ENCODE data around the gene JARID2. TPM values are rescaled to one million over a fixed set of nuclear protein-coding genes. Genes with fewer than 3 reads are reported as not detected.
A peak's percentile ranks its signal among the peaks of the same experiment; 100 is the strongest.

JARID2 gene
- polyA plus RNA-seq, 1 donor (not counting 4 experiments of a cell fraction or from before 2014, with no cell fraction given) = 11.0 TPM

DNA sequence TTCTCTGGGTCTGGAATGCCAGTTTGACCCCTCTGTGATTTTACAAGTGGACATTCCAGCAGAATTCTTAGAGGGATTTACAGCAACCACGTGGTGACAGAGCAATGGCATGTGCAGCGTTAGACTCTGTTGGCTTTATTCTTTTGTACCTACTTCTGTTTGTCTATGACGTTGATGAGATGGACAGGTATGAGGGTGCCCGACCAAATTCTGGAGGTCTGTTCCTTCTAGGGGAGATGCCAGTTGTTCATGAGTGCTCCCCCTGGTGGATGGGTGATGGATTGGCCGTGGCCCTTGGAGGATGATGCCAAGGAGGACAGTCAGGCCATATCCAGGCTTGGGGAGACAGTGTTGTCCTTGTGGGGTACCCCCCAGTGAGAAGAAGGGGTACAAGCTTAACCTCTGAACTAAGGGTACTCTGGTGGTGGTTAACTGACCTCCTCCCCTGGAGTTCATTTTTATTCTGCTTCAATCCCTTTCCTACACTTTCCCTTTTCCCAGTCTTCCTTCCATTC lies 218.4 kb downstream of the JARID2 start:
- Histone ChIP-seq H2AFZ (ENCODE audit: control insufficient read depth, low read length) (no peak overlapping the region), H3K36me3 (ENCODE audit: control insufficient read depth in 2 of 2, extremely low read depth in 1 of 2, insufficient read depth in 2 of 2, low read length in 2 of 2) (peaks cover 4 to 7% of the 10 kb centered on the region in 2 experiments), H3K27me3 (ENCODE audit: control insufficient read depth, extremely low read depth, insufficient read depth, low read length) (no peaks in the 10 kb centered on the region), H3K27ac (ENCODE audit: control insufficient read depth, insufficient read depth, low read length) (no peak overlapping the region), H3K4me1 (ENCODE audit: control insufficient read depth, extremely low read depth, insufficient read depth, low read length) (peaks cover 18% of the 10 kb centered on the region), H3K9ac (ENCODE audit: control insufficient read depth, extremely low read depth, insufficient read depth, low read length) (no peak overlapping the region), H3K9me3 (ENCODE audit: control insufficient read depth, low read depth, low read length) (no peaks in the 10 kb centered on the region), H4K20me1 (ENCODE audit: control insufficient read depth, extremely low read depth, insufficient read depth, low read length) (peaks cover 2% of the 10 kb centered on the region), H3K9me1 (ENCODE audit: control insufficient read depth, extremely low read depth, insufficient read depth, low read length) (peaks cover 3% of the 10 kb centered on the region), H3K4me2 (ENCODE audit: control insufficient read depth, extremely low read depth, insufficient read depth, low read depth, low read length) (no peak overlapping the region), H3K4me3 (ENCODE audit: control insufficient read depth in 2 of 3, extremely low read depth in 1 of 3, insufficient read depth in 2 of 3, low read depth in 1 of 3, low read length in 3 of 3) (no peak overlapping the region), H3K79me2 (ENCODE audit: control insufficient read depth, insufficient read depth, low read length) (peaks cover 43% of the 10 kb centered on the region)
- FAIRE-seq (peak; percentile 17), DNase-seq (ENCODE audit: low read depth, low spot score) (no peak)
- dilution Hi-C loops (cut with MboI; ENCODE audit: extremely low pct_ligation_motif_present, low sequenced_read_pairs) = no loop called here
- TF ChIP-seq EZH2 (IDR thresholded peaks at IDR 0.05; ENCODE audit: low read length) = no peak
- TF ChIP-seq, protein P1, sequence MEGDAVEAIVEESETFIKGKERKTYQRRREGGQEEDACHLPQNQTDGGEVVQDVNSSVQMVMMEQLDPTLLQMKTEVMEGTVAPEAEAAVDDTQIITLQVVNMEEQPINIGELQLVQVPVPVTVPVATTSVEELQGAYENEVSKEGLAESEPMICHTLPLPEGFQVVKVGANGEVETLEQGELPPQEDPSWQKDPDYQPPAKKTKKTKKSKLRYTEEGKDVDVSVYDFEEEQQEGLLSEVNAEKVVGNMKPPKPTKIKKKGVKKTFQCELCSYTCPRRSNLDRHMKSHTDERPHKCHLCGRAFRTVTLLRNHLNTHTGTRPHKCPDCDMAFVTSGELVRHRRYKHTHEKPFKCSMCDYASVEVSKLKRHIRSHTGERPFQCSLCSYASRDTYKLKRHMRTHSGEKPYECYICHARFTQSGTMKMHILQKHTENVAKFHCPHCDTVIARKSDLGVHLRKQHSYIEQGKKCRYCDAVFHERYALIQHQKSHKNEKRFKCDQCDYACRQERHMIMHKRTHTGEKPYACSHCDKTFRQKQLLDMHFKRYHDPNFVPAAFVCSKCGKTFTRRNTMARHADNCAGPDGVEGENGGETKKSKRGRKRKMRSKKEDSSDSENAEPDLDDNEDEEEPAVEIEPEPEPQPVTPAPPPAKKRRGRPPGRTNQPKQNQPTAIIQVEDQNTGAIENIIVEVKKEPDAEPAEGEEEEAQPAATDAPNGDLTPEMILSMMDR (optimal IDR thresholded peaks at IDR 0.05 in 1 of 3, IDR thresholded peaks at IDR 0.05 in 1 of 3, conservative IDR thresholded peaks at IDR 0.05 in 1 of 3; ENCODE audit: extremely low read depth in 1 of 3, insufficient read depth in 2 of 3, low read length in 3 of 3) = peak; percentile 79 to 86 (median 81)

DNA sequence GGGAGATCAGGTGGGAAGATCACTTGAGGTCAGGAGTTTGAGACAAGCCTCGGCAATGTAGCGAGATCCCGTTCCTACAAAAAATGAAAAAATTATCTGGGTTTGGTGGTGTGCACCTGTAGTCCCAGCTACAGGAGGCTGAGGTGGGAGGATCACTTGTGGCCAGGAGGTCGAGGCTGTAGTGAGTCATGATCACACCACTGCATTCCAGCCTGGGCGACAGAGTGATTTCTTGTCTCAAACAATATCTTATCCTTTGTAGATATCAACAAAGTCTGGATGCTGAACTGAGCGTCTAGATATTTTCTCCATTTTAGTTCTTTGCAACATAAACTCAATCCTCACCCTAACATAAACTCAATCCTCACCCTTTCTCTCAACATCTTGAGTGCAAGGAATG lies 219.3 kb downstream of the JARID2 start:
- Histone ChIP-seq H3K36me3 (ENCODE audit: control insufficient read depth in 2 of 2, extremely low read depth in 1 of 2, insufficient read depth in 2 of 2, low read length in 2 of 2) (peaks cover 5 to 7% of the 10 kb centered on the region in 2 experiments), H4K20me1 (ENCODE audit: control insufficient read depth, extremely low read depth, insufficient read depth, low read length) (peaks cover 2% of the 10 kb centered on the region), H2AFZ (ENCODE audit: control insufficient read depth, low read length) (no peak overlapping the region), H3K79me2 (ENCODE audit: control insufficient read depth, insufficient read depth, low read length) (peaks cover 37% of the 10 kb centered on the region), H3K4me2 (ENCODE audit: control insufficient read depth, extremely low read depth, insufficient read depth, low read depth, low read length) (no peak overlapping the region), H3K4me1 (ENCODE audit: control insufficient read depth, extremely low read depth, insufficient read depth, low read length) (peaks cover 18% of the 10 kb centered on the region), H3K4me3 (ENCODE audit: control insufficient read depth in 2 of 3, extremely low read depth in 1 of 3, insufficient read depth in 2 of 3, low read depth in 1 of 3, low read length in 3 of 3) (no peak overlapping the region), H3K27ac (ENCODE audit: control insufficient read depth, insufficient read depth, low read length) (no peak overlapping the region), H3K9ac (ENCODE audit: control insufficient read depth, extremely low read depth, insufficient read depth, low read length) (no peak overlapping the region), H3K27me3 (ENCODE audit: control insufficient read depth, extremely low read depth, insufficient read depth, low read length) (no peaks in the 10 kb centered on the region), H3K9me3 (ENCODE audit: control insufficient read depth, low read depth, low read length) (no peaks in the 10 kb centered on the region), H3K9me1 (ENCODE audit: control insufficient read depth, extremely low read depth, insufficient read depth, low read length) (peaks cover 3% of the 10 kb centered on the region)
- TF ChIP-seq, protein P1 (optimal IDR thresholded peaks at IDR 0.05 in 1 of 3, IDR thresholded peaks at IDR 0.05 in 1 of 3, conservative IDR thresholded peaks at IDR 0.05 in 1 of 3; ENCODE audit: extremely low read depth in 1 of 3, insufficient read depth in 2 of 3, low read length in 3 of 3) = no peak
- TF ChIP-seq EZH2 (IDR thresholded peaks at IDR 0.05; ENCODE audit: low read length) = no peak
- FAIRE-seq = no peak
- dilution Hi-C loops (cut with MboI; ENCODE audit: extremely low pct_ligation_motif_present, low sequenced_read_pairs) = no loop called here
- no peak for DNase-seq (ENCODE audit: low read depth, low spot score)

Measured in keratinocyte (primary cell).